GM12874 (cell line): ENCODE data around the gene NOPCHAP1.

ENCODE experiments used
- TF ChIP-seq, protein P1 (sequence below): IDR thresholded peaks from 2 replicates; pipeline ENCODE4 v1.5.1; 2011; ENCODE audit warnings: low read depth, mild to moderate bottlenecking, control low read depth, low read length, moderate library complexity; ENCODE audit not compliant: insufficient read depth

The NOPCHAP1 gene

DNA sequence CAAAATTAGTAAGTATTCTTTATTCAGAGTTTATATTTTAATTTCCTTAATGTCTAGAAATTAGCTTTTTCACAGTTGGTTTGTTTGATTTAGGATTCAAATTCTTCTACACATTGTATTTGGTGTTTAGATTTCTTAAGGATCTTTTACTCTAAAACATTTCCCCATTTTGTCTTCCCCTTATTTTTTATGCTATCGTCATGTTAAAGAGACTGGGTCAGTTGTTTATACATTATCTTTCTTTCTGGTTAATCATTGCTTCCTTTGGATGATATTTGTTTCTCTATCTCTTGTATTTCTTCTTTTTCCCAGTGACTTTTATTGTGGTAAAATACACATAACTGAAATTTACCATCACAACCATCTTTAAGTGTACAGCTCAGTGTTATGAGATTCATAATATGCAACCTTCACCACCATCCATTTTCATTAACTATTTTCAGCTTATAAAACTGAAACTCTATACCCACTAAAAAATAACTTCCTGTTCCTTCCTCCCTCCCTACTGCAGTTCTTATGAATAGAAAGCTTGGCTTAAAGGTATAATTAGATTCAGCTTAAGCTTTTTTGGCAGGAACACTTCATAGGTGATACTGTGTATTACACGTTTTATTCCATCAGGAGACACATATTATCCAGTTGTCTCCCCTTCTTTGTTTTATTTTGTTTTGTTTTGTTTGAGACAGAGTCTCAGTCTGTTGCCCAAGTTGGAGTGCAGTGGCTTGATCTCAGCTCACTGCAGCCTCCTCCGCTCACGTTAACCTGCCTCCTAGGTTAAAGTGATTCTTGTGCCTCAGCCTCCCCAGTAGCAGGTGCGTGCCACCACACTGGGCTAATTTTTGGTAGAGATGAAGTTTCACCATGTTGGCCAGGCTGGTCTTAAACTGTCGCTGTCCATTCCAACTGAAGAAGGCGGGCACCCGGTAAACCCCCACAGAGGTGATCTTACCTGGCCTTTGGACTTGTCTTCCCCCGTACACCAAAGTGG lies 45.0 kb downstream of the NOPCHAP1 start:
- TF ChIP-seq, protein P1, sequence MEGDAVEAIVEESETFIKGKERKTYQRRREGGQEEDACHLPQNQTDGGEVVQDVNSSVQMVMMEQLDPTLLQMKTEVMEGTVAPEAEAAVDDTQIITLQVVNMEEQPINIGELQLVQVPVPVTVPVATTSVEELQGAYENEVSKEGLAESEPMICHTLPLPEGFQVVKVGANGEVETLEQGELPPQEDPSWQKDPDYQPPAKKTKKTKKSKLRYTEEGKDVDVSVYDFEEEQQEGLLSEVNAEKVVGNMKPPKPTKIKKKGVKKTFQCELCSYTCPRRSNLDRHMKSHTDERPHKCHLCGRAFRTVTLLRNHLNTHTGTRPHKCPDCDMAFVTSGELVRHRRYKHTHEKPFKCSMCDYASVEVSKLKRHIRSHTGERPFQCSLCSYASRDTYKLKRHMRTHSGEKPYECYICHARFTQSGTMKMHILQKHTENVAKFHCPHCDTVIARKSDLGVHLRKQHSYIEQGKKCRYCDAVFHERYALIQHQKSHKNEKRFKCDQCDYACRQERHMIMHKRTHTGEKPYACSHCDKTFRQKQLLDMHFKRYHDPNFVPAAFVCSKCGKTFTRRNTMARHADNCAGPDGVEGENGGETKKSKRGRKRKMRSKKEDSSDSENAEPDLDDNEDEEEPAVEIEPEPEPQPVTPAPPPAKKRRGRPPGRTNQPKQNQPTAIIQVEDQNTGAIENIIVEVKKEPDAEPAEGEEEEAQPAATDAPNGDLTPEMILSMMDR, result no peak

DNA sequence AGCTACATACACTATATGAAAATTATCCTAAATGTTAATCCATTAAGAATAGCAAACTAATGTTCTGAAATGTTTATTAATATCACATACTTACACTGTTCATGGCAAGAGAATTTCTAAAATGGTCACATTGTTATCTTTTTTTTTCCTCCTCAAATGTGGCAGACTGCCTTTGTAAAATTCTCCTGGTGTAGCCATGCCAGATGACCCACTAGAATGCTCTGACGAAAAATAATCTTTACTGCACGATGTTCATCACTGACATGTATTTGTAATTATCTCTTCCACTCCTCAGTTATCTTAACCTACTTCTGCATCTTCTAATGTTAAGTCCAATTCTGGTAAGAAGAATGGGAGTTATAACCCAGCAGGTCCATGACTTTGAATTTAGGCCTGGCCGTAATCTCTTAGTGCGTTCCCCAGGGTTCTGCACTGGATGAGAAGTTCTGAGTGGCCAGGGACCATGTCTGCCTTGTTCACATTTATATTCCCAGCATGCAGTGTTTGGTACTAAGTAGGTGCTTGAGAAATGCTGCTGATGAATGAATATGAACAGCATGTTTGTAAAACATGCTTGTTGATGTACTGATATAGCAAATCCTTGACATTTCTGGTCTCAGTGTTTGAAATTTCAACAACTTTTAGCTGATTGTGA lies 46.7 kb downstream of the NOPCHAP1 start:
- TF ChIP-seq, protein P1, result no peak

DNA sequence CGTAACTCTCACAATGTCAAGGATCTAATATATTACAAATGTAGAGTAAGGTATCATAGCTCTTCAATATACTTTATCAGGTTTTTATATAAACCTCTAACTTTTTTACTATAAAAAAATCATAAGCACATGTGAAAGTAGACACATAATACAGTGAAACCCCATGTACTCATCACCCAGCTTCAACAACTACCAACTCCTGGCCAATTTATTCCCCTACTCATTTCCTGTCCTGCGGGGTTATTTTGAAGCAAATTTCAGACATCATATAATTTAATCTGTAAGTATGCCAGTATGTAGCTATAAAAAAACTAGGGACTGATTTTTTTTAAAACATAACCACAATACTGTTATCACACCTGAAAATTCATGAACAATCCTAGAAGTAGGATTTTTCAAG lies 47.7 kb downstream of the NOPCHAP1 start:
- TF ChIP-seq, protein P1, result no peak
